NCI-H2107 treated with DMSO at 0.1 percent for 48 hours (cell line): ENCODE data around the gene MYCBPAP.

Source experiments
- DNase-seq: peaks from one replicate; lab custom pipeline; 2025; ENCODE audit not compliant: unreplicated experiment; lab: John Stamatoyannopoulos, UW

Gene MYCBPAP

DNA sequence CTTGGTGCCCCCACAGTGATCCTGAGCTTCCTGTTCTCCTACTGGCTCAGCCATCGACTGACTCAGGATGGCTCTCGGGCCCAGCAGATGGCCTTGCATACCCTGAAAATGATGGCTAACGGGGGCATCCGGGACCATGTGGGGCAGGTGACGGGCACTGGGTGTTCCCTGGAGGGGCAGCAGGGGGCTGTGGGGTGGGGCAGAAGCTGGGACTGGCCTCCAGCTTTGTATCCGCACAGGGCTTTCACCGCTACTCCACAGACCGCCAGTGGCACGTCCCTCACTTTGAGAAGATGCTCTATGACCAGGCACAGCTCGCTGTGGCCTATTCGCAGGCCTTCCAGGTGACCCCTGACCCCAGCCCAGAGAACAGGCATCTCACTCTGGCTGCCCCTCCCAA, 41.7 kb downstream of the MYCBPAP start:
- DNase-seq, result no peak

DNA sequence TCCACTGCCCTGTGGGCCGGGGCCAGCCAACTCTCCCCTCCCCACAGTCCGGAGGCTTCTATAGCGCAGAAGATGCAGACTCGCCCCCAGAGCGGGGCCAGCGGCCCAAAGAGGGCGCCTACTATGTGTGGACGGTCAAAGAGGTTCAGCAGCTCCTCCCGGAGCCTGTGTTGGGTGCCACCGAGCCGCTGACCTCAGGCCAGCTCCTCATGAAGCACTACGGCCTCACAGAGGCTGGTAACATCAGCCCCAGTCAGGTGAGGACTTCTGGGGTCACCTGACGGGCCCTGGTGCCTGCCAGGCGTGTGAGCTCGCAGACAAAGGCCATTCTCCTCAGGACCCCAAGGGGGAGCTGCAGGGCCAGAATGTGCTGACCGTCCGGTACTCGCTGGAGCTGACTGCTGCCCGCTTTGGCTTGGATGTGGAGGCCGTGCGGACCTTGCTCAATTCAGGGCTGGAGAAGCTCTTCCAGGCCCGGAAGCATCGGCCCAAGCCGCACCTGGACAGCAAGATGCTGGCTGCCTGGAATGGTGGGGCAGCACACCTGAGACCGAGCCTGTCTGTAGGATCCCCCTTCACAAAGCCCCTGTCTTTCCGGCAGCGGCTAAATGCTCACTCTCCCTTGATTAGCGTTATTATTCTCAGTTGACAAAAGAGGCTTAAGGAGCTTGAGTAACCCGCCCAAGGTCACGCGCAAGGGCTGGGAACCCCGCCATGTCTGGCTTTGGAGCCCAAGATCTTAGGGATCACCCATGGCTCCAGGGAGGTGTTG, 42.6 kb downstream of the MYCBPAP start:
- DNase-seq, result peak; percentile 26

DNA sequence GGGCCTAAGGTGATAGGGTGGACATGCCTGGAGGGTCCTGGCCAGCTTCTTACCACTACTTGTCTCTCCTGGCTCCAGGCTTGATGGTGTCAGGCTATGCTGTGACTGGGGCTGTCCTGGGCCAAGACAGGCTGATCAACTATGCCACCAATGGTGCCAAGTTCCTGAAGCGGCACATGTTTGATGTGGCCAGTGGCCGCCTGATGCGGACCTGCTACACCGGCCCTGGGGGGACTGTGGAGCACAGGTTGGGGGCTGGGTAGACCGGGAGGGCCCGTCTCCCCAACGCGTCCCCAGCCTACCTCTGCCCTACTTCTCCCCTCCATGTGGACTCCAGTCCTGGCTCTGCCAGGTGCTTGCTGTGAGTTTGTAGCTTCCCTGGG, 43.2 kb downstream of the MYCBPAP start:
- DNase-seq, result no peak

DNA sequence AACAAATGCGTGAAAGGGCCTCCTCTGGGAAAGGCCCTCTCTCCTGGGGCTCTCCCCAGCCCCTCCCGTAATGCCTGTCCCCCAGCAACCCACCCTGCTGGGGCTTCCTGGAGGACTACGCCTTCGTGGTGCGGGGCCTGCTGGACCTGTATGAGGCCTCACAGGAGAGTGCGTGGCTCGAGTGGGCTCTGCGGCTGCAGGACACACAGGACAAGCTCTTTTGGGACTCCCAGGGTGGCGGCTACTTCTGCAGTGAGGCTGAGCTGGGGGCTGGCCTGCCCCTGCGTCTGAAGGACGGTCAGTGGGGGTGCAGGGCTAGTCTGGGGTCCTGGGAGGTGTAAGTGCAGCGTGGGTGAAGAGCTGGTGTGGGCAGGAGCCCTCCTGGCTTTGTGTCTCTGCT, 43.6 kb downstream of the MYCBPAP start:
- no peak for DNase-seq

DNA sequence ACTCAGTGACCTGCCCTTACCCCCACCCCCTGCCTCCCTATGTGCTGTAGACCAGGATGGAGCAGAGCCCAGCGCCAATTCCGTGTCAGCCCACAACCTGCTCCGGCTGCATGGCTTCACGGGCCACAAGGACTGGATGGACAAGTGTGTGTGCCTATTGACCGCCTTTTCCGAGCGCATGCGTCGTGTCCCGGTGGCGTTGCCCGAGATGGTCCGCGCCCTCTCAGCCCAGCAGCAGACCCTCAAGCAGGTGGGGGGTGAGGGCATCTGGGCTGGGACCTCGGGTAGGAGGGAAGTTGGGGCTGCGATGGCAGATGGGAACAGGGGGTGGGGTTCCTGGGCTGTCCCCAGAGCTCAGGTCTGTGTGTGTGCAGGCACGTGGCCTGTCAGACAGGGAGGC, 46.0 kb downstream of the MYCBPAP start:
- DNase-seq, result no peak

DNA sequence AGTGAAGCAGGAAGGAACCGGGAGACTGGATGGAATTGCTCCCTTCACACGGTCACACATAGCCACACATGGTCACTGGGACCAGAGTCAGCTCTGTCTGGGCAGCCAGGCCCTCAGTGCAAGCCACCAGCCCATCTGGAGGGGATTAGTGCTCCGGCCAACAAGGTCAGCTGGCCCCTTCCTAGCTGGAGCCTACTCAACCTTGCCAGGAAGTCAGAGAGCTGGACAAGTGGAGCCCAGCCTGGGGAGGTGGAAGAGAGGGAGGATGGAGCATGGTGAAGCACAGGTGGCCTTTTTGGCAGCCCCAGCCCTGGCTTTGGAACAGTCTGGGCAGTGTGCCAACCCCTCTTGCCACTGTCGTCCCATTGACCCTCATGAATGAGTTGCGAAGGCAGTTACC, 48.6 kb downstream of the MYCBPAP start:
- DNase-seq, result no peak

DNA sequence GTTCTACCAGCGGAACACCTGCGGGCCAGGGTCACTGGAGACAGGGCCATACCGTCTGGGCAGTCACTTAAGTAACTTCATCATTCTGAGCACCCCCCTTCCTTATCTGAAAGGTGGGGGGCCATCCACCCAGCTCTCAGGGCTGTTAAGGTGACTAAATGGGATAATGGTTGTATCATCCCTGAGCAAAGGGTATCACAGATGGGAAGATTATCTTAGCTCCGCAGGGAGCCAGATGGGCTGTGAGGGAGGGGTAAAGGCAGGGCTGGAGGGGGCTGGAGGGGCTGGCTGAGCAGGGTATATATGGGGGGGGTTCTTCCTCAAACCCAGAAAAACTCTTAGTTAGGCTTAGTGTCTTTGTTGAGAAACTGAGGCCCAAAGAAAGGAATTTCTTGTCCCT, 49.4 kb downstream of the MYCBPAP start:
- no peak for DNase-seq

DNA sequence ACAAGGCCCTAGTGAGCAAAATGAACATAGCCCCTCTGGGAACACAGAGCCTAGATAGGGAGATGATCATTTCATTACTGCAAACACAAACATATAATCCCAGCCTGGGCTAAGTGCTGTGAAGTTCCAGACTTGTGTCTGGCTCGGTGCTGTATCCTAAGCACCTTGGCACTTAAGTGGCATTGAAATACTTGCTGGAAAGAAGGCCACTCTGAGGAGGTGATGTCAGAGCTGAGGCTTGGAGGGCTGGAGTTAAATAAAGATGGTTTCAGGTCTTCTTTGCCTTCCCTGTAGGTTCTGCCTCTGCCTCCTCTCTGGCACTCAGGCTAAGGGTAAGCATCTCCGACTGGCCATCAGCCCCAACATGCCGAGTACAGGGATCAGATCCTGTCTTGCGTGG, 49.9 kb downstream of the MYCBPAP start:
- DNase-seq, result no peak

DNA sequence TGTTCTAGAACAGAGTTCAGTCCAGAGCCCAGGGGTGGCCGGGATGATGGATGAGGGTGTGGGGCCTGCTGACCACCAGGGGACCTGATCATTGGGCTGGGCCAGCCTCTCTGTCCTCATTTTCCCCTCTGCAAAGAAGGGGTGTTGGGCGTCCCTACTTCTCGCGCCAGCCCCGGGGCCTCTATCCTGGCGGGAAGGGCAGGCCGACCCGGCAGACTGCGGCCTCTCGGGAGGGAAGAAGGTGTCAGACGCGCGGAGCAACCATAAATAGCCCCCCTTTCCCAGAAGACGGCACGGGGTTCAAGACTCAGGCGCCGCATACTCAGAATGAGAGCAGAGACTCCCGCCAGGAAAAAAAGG, 50.3 kb downstream of the MYCBPAP start:
- DNase-seq, result no peak

DNA sequence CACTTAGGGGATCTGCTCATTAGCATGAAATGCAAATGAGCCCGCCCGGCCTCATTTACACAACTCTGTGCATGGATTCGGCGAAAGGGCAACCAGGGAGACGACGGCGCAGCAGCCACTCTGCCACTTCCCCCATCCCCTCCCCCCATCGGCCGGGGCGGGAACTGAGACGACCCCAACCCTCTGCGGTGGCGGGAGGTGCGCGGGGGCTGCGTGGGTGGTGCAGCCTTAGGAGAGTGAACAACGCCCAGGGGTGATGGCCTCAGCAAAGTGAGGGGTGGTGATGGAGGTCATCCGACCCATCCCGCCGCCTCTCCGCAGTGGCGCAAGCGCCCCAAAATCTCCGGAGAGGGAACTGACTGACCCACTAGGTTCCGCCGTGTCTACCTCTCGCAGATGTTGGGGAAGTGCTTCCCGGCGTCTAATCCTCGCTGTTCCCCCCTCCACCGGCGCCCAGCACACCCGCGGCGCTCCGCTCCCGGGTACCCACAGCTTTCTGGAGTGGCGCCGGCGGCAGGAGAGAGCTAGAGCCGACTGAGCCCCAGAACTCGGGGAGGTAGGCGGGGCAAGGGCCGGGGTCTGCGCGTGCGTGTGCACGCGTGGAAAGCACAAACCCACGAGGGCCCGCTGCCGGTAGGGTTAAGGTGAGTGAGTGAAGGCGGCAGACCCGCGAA, 50.8 kb downstream of the MYCBPAP start:
- DNase-seq, result no peak

DNA sequence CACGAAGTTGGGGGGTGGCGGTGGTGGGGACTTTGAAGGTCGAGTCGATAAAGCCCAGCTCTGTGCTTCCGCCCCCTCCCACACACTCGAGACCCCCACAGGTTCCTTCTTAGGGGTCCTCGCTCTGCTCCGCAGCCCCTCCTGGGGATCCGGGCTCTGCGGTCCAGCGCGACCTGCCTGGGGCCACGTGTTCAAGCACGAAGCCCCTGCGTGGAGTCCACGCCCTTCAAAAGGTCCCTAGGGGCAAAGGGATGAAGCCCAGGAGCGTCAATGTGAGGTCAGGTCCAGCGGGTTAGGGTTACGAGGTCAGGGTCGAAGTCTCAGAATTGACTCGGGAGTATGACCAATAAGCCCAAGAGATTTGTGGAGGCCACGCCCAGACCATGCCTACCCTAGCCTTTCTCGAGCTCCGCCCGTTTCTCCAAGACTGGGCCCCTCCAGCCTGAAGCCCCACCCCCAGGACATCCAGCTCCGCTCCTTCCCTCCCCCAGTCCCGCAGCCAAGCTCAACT, 51.5 kb downstream of the MYCBPAP start:
- no peak for DNase-seq

DNA sequence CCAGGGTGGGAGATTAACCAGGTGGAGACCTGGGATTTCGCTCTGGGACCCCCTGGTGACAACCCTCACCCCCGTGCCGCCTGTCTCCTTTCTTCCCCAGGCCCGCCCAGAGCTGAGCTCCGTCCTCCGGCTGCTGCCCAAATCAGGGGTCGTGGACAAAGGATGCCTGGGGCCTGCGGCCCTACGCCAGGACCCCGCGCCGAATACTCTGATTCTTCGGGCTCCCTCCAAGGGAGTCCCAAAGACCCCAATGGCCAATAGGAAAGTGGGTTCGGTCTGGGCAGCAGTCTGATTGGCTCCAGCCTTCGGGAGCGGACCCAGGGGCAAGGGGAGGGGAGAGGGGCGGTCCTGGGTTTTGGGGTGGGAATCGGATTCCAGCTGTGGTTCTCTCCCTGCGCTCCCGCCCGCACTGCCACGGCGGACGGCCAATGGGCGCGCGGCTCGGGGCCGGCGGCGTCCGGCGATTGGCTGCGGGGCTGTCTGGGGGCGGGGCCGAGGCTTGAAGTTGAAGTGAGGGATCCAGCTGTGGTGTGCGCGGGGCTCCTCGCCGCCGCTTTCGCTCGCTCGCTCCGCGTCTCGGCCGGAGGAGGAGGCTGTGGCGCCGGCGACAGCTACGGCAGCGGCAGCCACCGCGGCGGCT, 52.1 kb downstream of the MYCBPAP start, which contains the start of gene CACNA1G:
CACNA1G (plus strand) TSS at position 531 of the 640 bp plus-strand sequence. CDS start 745 bp downstream, outside the sequence.
- peak; percentile 30 for DNase-seq

DNA sequence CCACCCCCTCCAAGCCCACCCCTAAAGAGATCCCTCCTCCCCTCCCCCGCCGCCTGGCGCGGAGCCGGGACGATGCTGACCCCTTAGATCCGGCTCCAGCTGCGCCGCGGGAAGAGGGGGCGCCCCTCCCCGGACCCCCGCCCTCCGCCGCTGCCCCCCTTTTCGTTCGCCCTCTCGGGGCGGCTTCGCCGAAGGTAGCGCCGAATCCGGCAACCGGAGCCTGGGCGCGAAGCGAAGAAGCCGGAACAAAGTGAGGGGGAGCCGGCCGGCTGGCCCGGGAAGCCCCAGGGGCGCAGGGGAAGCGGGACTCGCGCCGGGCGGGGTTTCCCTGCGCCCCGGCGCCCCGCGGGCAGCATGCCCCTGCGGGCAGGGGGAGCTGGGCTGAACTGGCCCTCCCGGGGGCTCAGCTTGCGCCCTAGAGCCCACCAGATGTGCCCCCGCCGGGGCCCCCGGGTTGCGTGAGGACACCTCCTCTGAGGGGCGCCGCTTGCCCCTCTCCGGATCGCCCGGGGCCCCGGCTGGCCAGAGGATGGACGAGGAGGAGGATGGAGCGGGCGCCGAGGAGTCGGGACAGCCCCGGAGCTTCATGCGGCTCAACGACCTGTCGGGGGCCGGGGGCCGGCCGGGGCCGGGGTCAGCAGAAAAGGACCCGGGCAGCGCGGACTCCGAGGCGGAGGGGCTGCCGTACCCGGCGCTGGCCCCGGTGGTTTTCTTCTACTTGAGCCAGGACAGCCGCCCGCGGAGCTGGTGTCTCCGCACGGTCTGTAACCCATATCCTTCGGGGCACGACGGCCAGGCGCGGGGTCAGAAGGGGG, 52.9 kb downstream of the MYCBPAP start:
- no peak for DNase-seq

DNA sequence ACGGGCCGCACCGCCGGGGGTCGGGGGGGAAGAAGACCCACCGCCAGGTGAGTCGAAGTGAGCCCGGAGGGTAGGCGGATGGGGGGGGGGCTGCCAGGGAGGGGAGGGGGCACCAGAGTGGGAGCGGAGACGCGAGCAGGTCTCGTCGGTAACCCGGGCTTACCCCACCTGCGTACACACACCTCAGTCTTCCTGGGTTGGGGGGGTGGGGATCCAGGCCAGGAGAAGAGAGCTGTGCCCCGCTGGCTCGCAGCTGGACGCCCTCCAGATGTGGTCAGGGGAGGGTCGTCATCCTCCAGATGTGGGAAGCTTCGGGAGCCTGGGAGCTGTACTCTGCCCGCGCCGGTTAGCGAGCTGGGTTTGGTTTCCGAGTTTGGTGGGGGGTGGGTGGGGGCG, 53.5 kb downstream of the MYCBPAP start:
- DNase-seq, result no peak

DNA sequence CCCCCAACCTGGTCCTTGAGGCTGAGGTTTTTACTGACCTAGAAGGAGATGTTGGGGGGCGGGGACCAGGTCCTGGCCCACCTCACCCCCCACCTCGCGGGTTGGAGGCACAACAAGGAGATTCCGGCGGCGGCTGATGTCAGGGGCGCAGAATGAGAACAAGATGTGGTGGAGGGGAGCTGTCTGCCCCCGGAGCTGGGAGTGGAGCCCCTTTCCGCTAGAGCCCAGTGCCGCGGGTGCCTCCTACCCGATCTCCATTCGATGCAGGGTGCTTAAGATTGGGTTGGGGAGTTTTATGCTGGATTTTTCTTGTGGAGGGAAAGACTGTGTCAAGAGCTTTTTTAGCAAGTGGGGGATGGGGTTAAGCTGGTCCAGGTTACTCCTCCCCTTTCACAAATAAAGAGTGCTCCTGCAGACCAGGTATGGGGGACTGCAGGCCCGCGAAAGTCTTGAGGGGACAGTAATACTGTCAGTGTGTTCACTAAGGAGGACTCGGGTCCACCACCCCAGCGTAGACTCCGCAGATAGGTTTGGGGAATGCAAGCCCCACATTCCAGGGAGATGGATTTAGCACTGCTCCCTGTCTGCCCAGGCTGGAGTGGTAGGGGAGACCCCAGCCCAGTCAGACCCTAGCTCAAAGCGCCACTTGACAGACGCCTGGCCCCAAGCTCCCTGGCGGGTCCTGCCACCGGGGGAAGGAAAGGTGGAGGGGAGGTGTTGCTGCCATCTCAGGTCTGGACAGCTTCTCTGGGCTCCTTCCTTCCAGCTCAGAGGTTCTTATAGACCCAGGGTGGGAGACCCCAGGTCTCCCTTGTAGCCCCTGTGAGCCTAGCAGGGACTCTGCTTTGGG, 54.2 kb downstream of the MYCBPAP start:
- no peak for DNase-seq

DNA sequence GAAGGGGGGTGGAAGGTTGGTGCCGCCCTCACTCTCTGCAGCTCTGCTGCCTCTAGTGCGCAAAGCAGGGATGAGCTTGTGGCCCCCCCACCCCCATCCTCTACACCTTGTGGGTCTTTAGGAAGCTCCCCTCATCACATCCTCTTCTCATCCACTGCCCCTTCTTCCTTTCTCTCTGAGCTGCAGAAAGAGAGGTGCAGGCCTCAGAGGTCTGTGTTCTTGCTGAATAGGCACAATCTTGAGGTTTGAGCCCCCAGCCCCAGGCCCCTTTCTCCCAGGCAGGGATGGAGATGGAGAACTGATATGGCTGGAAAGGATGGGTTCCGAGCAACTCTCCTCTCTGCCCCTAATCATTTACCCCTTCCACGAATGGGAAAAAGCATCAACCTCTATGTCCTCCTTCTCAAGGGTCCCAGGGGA, 54.9 kb downstream of the MYCBPAP start:
- DNase-seq, result no peak

DNA sequence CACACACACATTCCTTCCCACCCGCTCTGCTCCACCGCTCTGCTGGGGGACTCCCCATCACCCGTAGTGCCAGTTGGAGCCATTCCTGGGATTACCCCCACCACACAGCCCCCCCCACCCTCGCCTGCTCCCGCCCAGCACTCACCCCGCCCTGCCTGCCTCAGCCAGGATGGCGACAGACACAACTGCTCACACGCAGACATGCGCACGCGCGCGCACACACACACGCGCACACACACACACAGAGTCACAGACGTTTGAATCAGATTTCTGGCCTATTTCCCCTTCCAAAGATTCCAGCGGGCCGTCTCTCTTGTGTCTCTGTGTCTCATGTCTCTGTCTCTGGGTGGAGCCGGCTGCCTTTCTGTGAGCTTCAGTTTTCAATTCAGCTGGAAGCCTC, 56.7 kb downstream of the MYCBPAP start:
- no peak for DNase-seq

DNA sequence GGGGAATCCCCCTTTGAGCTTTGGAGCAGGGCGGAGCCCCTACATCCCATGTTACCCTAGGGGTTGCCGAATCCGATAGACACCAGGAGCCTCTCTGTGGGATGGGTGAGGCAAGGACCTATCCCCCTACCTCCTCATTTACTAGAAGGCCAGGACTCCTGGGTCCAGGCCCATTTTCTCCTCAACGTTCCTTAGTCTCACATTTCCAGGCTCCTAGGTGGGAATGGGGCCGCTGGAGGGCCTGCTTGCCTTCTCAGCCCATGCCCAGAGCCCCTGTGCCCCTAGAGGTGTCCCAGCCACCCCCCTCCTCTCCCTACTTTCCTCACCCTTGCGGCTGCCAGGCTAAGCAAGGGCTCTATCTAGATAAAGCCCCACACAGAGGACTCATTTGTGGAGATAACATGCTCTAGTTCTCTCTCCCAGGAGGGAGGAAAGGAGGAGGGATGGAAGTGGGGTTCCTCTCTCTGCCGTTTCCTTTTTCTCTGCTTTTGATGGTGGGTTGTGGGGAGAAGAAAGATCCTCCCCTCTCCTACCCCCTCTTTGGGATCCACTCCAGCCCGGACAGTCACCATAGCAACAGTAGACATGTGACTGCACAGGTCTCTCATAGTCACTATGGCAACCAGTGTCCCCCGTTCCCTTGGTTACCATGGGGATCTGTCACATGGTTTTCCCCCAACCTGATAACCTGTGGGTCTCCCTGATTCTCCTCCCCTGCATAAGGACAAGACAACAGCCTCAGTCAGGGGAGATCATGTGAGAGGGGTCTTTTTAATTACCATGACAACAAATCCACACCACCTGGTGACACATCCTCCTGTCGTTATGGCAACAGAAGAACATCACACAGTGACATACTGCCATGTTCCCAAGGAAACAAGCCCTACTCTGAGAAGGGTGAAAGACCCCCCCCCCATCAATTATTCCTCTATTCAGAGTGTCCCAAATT, 57.4 kb downstream of the MYCBPAP start:
- DNase-seq, result no peak

DNA sequence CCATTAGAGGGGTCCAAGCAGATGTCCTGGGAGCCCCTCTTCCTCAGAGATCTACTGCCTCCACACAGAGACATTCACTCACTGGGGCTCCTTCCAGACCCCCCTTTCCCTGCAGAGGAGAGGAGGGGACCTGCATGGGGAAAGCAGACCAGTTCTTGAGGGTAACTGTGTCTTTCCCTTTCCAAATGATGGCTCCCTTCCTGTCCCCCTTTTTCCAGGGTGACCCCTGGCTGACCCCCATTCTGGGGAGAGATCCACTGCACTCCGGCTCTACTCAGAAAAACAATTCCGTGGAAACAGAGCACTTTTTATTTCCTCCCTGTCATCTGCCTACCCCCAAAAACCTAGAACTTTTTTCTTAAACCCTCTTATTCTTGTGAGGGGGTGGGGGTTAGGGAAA, 58.6 kb downstream of the MYCBPAP start:
- DNase-seq, result no peak
